Stimulated activated CD8-positive, alpha-beta memory T cell treated with anti-CD3 and anti-CD28 coated beads, Interleukin-4, amount 100 ng/mL, for 1 hour (primary cell): ENCODE data around the gene GMDS.

Experiments
- DNase-seq, 2 donors: peaks; one replicate each; pipeline ENCODE4 v3.0.0-alpha.2; 2020; ENCODE audit warnings: low read depth in 2 of 2, low spot score in 1 of 2

GMDS gene

DNA sequence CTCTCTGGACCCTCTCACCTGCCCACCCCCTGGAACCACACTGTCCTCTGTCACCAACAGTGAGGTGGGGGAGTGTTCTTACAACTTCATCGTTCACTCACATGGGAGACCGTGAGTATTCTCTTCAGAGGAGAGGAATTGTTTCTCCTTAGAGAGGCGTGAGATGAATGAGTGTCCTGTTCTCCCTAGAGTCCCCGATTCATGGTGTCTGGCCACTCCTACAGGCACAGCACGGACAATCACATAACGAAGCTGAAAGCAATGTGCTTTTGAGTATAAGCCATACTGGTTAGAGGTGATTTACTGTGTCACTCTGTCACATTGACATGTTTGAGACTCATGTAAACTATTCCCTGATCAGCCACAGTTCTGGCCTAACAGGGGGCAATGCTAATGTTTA, 581.1 kb downstream of the GMDS start:
- no peak for DNase-seq

GRCh38 chr6:1663511-1663910, 581.9 kb downstream of the GMDS start:
- DNase-seq = no peak

DNA sequence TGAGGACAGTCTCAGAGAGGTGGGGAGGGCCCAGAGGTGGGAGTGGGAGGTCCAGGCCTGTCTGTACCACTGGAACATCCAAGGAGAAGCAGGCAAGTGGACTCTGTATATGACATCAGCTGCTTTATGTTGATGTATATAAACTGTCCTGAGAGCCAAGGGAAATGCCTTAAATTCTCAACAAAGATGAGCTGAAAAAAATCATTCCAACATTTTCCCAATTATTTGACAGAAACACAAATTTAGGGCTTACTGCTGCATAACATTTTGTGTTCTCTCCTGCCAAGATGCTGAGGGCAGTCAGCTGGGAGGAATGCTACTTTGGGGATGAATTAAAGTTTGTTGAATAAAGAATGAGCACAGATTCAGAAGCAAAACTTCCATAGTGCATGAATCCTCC, 582.9 kb downstream of the GMDS start:
- DNase-seq = no peak

GRCh38 chr6:1659816-1660215, 585.6 kb downstream of the GMDS start:
- no peak for DNase-seq

DNA sequence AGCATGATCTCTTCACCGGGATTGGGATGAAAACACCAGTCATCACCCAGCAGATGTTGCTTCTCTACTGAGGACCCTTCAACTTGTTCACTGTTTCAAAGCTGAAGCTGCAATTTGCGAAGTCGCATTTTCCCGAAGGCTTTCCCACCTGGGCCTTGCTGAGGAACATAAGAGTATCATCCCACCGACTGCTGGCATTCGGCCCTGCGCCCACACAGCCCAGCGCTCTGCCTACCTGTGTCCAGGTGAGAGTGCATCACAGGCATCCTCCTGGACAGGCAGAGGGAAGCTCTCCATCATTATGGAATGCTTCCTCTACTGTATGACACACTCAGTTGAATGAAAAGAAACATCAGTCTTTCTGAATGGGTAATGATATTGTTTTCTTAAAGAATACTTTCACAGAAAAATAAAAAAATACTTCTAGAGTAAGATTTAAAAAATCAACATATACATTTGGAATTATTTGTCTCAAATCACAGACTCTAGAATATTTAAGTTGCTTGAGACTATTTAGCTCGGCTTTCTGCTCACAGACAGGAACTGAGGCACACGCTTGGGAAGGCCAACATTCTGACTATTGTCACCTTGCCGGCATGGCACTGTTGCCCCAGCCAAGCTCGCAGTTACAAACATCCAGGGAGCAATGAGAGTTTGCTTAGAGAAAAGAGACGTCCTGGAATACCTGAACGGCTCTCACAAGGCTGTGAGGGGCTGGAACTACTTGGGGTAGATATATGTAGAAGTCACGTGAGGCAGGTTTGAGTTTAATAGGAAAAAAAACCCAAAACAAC, 587.0 kb downstream of the GMDS start:
- no peak for DNase-seq

DNA sequence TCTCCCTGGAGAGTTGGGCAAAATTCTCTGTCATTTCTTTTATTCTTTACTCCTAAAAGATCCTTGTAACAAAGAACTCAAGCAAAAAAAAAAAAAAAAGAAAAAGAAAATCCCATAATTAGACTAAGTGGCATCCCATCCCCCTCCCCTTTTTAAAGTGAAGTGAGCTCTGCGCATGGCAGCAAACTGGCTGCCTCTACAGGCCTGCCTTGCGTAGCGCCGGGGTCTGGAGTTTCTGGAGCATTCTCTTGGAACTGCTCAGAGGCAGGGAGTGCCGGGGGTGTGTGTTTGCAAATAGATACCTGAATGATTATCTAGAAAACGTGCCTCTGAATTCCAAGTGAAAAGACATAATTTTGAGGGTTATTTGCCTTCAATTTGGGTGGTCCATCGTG, 587.6 kb downstream of the GMDS start:
- DNase-seq = no peak

DNA sequence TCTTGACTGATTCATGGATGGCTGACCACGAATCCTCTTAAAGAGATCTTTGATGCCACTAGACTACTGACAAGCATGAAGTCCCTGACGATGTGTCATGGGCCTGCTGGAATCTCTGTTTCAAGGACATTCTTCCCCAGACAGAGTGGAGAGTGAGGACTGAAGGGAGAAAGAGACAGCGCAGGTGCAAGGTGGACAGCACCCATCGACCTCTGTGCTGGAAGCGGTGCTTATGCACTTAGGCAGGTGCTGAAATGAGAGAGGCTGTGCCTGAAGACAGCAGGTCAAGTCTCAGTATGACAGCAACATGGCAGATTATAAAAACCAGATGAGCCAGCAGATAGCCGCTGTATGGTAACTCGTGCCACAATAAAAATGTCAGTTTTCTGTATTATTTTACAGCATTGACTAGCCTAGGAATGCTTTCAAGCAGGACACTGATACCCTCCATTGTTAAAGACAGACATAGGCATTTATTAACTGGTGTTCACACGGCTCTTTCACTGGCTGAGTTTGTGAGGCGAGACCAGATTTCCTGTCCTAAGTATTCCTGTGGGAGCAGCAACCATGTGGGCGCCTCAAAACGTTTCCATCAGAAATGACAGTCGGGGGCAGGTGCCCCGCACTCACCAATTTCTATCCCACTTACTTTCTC, 588.2 kb downstream of the GMDS start:
- DNase-seq = no peak

GRCh38 chr6:1654054-1654453, 591.4 kb downstream of the GMDS start:
- DNase-seq = no peak

DNA sequence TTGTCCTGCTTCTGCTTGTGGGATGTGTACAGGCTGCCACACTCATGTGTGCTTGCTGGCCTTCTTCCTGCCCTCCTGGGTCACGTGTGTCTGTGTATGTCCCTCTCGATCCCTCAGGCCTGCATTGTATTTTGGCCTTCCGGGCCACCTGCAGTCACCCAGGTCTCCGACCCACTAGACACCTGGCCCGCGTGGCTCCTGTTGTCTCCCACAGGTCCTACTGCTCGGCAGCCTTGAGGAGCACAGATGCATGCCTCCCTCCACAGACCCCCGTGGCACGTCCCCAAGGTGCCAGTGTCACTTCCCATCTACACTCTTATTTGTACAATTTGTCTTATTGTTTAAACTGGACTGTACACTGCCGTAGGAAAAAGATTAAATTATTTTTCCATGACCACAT, 592.6 kb downstream of the GMDS start:
- no peak for DNase-seq

DNA sequence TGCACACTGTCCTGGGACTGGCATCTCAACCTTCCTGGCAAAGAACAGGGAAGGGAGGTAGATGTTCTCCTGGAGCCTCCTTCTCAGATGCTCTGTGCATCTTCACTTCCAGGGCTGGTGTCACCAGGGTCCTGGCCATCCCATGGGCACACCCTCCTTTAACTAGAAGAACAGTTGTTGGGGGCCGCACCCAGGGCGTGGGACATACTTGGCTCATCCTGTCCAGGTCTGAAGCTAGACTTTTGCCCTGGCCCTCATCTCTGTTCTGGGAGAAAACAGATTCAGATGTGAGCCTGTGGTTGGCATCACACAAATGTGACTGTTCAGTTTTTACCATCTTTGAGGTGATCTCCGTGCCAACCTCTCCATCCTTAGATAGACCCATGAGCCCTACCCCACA, 594.0 kb downstream of the GMDS start:
- no peak for DNase-seq

GRCh38 chr6:1645466-1646185, 599.8 kb downstream of the GMDS start:
- no peak for DNase-seq

GRCh38 chr6:1644516-1645060, 600.8 kb downstream of the GMDS start:
- no peak for DNase-seq

- no peak for DNase-seq
These were observed 601.5 kb downstream of the GMDS start for GRCh38 chr6:1643830-1644445.

GRCh38 chr6:1643111-1643510, 602.3 kb downstream of the GMDS start:
- DNase-seq = no peak

GRCh38 chr6:1641343-1641885, 604.0 kb downstream of the GMDS start:
- DNase-seq = no peak

GRCh38 chr6:1640476-1640875, 604.9 kb downstream of the GMDS start:
- no peak for DNase-seq

DNA sequence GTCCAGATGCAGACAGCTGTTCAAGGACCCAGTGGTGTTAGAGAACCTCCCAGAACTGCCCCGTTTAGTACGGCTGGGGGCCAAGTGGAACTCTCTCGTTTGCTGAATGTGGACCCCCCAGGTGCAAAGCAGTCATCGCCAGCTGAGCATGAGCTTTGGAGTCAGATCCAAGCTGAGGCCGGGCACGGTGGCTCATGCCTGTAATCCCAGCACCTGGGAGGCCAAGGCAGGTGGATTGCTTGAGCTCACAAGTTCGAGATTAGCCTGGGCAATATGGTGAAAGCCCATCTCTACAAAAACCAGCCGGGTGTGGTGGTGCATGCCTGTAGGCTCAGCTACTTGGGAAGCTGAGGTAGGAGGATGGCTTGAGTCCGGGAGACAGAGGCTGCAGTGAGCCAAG, 606.0 kb downstream of the GMDS start:
- no peak for DNase-seq

GRCh38 chr6:1636971-1637871, 608.2 kb downstream of the GMDS start:
- DNase-seq = no peak

GRCh38 chr6:1636272-1636825, 609.1 kb downstream of the GMDS start:
- no peak for DNase-seq
